ENCODE results near the gene MRPS6. TPM values are rescaled to one million over a fixed set of nuclear protein-coding genes. Genes with fewer than 3 reads are reported as not detected.

Gene MRPS6
- total and polyA plus RNA-seq, 9 donors = 19.1 to 104 (median 46.5) TPM

DNA sequence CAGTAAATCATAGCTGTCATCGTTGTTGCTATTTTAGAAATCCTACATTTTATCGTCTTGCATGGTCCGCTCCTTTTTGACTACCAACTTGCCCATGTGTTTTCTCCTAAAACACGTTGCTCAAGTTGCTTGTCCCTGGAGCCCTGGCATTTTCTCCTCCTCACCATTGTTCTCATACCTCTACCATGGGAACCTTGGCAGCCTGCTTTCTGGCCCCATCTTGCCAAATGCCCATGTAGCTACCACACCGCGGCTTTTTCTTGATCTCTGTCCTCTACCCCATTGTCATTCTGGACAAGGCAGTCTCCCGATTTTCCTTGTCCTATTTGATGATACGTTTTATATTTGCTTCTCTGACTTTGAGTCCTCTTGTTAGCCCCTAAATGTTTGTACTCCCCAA, 50.2 kb downstream of the MRPS6 start:
- Histone ChIP-seq H3K4me3 (no peak overlapping the region), H3K27me3 (no peaks in the 10 kb centered on the region), H3K36me3 (no peaks in the 10 kb centered on the region), H3K9me3 (no peaks in the 10 kb centered on the region), H3K27ac (no peak overlapping the region), H3K4me1 (ENCODE audit: insufficient read depth) (peaks cover 8% of the 10 kb centered on the region)
- no peak for DNase-seq
- intact Hi-C loops (cut with DNase I) = loop anchor here in 1 of 4 donors (10.0 kb wide), 1 partner anchor 49 kb away; the partner anchor contains the start of genes MRPS6 and SLC5A3
- TF ChIP-seq, protein P1, sequence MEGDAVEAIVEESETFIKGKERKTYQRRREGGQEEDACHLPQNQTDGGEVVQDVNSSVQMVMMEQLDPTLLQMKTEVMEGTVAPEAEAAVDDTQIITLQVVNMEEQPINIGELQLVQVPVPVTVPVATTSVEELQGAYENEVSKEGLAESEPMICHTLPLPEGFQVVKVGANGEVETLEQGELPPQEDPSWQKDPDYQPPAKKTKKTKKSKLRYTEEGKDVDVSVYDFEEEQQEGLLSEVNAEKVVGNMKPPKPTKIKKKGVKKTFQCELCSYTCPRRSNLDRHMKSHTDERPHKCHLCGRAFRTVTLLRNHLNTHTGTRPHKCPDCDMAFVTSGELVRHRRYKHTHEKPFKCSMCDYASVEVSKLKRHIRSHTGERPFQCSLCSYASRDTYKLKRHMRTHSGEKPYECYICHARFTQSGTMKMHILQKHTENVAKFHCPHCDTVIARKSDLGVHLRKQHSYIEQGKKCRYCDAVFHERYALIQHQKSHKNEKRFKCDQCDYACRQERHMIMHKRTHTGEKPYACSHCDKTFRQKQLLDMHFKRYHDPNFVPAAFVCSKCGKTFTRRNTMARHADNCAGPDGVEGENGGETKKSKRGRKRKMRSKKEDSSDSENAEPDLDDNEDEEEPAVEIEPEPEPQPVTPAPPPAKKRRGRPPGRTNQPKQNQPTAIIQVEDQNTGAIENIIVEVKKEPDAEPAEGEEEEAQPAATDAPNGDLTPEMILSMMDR (IDR thresholded peaks at IDR 0.05) = no peak
- TF ChIP-seq EP300 (IDR thresholded peaks at IDR 0.05) (no peak), POLR2A (IDR thresholded peaks at IDR 0.05) (no peak)
- 77 to 85% (median 77%) methylated on average over 8 of the region's 8 CpGs for WGBS, 3 donors

- no peak for TF ChIP-seq EP300 (IDR thresholded peaks at IDR 0.05)
- TF ChIP-seq, protein P1 (IDR thresholded peaks at IDR 0.05) = no peak
- TF ChIP-seq POLR2A (IDR thresholded peaks at IDR 0.05) = no peak
- 94 to 96% (median 96%) methylated on average over 10 of the region's 10 CpGs for WGBS, 3 donors
- H3K27me3 ChIP-seq = no peaks in the 10 kb centered on the region
- H3K27ac ChIP-seq = no peak overlapping the region
- no peak for DNase-seq
- H3K4me1 ChIP-seq (ENCODE audit: insufficient read depth) = peaks cover 24% of the 10 kb centered on the region
- no peak overlapping the region for H3K4me3 ChIP-seq
- H3K9me3 ChIP-seq = no peaks in the 10 kb centered on the region
- intact Hi-C loops (cut with DNase I) = loop anchor here in 1 of 4 donors (10.0 kb wide), 1 partner anchor 51 kb away; the partner anchor contains the start of genes MRPS6 and SLC5A3
- no peaks in the 10 kb centered on the region for H3K36me3 ChIP-seq
Measured at GRCh38 chr21:34126269-34126668, 52.9 kb downstream of the MRPS6 start.

- Histone ChIP-seq H3K36me3 (no peaks in the 10 kb centered on the region), H3K4me1 (ENCODE audit: insufficient read depth) (peaks cover 28% of the 10 kb centered on the region), H3K9me3 (no peaks in the 10 kb centered on the region), H3K27me3 (no peaks in the 10 kb centered on the region), H3K27ac (no peak overlapping the region), H3K4me3 (no peak overlapping the region)
- no peak for DNase-seq
- 81 to 86% (median 84%) methylated on average over 5 of the region's 5 CpGs for WGBS, 3 donors
- TF ChIP-seq, protein P1 (IDR thresholded peaks at IDR 0.05) = no peak
- TF ChIP-seq POLR2A (IDR thresholded peaks at IDR 0.05) (no peak), EP300 (IDR thresholded peaks at IDR 0.05) (no peak)
- intact Hi-C loops (cut with DNase I) = loop anchor here in 1 of 4 donors (10.0 kb wide), 1 partner anchor 52 kb away; the partner anchor contains the start of genes MRPS6 and SLC5A3
Measured at GRCh38 chr21:34126691-34127090, 53.3 kb downstream of the MRPS6 start.

- Histone ChIP-seq H3K27me3 (no peaks in the 10 kb centered on the region), H3K4me1 (ENCODE audit: insufficient read depth) (peaks cover 32% of the 10 kb centered on the region), H3K4me3 (no peak overlapping the region), H3K9me3 (no peaks in the 10 kb centered on the region), H3K27ac (no peak overlapping the region), H3K36me3 (no peaks in the 10 kb centered on the region)
- 70 to 77% (median 72%) methylated on average over 6 of the region's 6 CpGs for WGBS, 3 donors
- TF ChIP-seq POLR2A (IDR thresholded peaks at IDR 0.05) (no peak), EP300 (IDR thresholded peaks at IDR 0.05) (no peak)
- TF ChIP-seq, protein P1 (IDR thresholded peaks at IDR 0.05) = no peak
- intact Hi-C loops (cut with DNase I) = loop anchor here in 2 of 4 donors (2.0 to 10.0 kb wide), 2 partner anchors 53 to 71 kb away; partner anchors contain the start of genes MRPS6 (in 1 of the 2) and SLC5A3 (in 1 of the 2)
- no peak for DNase-seq
Measured at GRCh38 chr21:34128124-34128523, 54.7 kb downstream of the MRPS6 start.
